GM10266 (cell line): Measurements from ENCODE around the gene RORC.

Source experiments
- DNase-seq: peaks from one replicate; pipeline ENCODE4 v3.0.0; 2012; ENCODE audit errors: extremely low spot score
- TF ChIP-seq, protein P1 (sequence below): IDR thresholded peaks from 2 replicates; pipeline ENCODE4 v1.5.1; 2012; ENCODE audit warnings: mild to moderate bottlenecking, low read depth; ENCODE audit not compliant: control insufficient read depth, insufficient read depth; ENCODE audit errors: missing control alignments

The RORC gene

DNA sequence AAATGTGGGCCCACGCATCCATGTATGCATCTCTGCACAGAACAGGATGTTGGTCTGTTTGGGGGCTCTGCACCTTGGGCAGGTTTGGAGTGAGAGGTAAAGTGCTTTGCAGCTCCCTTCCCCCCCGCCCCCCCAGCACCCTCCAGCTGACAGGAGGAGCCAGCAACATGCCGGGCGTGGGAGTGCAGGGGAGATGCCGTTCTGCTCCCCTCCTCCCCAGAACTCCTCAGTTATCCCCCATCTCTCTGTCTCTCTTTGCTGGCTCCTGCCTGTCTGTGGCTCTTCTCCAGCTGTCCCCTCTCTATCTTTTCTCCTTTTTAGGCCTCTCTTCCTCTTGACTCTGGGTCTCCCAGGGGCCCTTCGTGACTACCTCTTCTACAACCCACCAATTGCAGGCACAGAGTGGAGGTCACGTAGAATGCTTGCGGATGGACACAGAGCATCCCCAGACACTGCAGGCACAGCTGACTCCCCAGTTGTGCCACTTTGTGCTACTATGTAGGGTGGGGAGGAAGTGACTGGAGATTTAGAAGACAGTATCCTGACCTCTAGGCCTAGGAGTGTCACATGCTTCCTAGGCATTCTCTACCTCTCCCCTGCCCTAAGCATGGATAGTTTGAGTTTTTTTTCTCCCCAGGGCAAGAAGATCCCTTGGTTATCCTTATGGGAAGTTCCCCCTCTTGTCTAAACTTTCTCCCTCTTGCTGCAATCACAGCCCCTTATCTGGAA lies 1.7 kb upstream of the RORC start:
- no peak for DNase-seq
- TF ChIP-seq, protein P1, sequence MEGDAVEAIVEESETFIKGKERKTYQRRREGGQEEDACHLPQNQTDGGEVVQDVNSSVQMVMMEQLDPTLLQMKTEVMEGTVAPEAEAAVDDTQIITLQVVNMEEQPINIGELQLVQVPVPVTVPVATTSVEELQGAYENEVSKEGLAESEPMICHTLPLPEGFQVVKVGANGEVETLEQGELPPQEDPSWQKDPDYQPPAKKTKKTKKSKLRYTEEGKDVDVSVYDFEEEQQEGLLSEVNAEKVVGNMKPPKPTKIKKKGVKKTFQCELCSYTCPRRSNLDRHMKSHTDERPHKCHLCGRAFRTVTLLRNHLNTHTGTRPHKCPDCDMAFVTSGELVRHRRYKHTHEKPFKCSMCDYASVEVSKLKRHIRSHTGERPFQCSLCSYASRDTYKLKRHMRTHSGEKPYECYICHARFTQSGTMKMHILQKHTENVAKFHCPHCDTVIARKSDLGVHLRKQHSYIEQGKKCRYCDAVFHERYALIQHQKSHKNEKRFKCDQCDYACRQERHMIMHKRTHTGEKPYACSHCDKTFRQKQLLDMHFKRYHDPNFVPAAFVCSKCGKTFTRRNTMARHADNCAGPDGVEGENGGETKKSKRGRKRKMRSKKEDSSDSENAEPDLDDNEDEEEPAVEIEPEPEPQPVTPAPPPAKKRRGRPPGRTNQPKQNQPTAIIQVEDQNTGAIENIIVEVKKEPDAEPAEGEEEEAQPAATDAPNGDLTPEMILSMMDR = no peak

DNA sequence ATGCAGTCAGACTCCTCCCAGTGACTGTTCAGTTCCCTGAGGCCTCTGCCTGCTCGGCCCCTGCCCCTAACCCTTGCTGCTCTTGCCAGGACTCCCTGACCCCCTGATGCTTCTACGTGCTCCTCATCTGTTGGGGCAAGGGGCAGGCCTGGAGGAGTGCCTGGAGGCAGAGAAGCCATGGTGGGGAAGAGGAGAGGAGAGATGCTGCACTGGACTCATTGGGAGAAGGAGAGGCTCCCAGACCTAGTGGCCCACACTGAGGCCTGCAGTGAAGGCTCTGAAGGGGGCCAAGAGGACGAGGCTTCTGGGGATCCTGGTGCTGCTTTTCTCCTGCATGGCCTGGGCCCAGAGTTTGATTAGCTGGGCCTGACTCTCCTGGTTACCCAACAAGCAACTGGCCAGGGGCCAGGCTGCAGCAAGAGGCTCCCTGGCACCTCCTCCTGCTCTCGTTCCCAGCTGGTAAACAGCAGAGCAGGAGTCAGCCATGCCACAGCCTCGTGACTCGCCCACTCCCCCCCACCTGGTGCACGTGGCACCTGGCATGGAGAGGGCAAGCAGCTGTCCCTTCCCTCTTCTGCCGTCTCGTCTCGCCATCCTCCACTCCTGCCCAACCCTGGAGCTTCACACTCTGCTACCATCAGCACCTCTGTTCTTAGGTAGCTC lies 847 bp upstream of the RORC start:
- TF ChIP-seq, protein P1 = no peak

DNA sequence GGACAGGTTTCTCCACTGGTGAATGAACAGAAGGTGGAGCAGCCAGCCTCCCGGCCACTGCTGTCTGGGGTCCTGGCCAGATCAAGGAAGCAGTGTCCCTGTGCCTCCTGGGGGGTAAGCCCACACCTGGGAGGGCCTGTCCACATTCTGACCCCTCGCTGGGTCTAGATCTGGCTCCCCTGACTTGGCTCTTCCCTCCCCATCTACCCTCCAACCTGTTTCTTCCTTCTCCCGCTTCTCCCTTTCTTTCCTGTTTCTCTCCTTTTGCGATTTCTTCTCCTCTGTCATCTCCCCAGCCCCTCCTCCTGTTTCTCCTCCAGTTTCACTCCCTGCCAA lies 378 bp downstream of the RORC start:
- DNase-seq = no peak
- TF ChIP-seq, protein P1 = no peak

More for the DNA sequence above, 847 bp upstream of the RORC start:
- DNase-seq = no peak

DNA sequence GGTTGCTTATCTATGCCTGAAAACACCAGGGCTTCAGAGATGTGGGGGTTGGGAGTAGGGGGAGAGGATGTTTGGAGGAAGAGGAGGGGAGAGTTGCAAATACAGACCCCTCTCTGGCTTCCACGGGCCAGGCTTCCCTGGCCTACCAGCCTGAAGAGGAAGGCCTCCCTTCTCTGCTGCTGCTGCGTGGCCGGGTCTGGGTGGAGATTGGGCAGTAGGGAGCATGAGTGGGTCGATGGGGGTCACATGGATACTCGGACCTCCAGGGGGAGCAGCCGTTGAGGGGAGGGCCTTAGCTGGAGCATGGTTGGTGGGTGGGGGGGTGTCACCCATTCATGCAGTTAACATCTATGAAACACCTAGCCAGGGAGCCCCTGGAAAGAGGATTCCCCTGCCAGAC lies 1.5 kb downstream of the RORC start:
- TF ChIP-seq, protein P1 = no peak
- no peak for DNase-seq

DNA sequence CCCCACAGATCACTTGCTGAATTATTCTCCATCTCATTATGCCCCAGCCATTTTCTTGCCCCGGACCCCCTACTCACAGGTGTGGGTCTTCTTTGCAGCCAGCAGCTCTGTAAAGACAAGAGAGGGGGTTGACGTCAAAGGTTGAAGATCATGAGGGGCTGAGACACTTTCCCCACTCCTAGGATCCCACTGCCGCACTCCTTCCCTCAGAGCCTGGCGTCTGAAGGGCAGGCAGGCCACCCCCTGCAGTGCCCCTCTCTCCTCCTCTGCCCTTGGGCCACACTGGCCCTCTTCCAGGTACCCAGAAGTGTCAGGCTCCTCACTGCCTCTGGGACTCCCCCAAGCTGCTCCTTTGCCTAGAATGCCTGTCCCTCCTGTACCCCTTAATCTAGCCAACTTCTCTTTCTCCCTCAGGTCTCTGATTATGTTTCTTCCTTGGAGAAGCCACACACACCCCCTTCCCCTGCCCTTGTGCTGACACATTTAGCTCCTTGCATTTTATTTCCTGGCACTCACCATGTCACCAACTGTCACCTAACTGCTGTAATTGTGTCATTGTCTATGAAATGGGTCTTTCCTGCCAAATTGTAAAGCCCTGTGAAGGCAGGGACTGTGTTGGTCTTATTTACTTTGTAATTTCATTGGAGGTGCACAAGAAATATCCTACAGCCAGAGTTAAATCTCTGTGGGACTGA lies 2.1 kb downstream of the RORC start:
- no peak for DNase-seq
- TF ChIP-seq, protein P1 = no peak

DNA sequence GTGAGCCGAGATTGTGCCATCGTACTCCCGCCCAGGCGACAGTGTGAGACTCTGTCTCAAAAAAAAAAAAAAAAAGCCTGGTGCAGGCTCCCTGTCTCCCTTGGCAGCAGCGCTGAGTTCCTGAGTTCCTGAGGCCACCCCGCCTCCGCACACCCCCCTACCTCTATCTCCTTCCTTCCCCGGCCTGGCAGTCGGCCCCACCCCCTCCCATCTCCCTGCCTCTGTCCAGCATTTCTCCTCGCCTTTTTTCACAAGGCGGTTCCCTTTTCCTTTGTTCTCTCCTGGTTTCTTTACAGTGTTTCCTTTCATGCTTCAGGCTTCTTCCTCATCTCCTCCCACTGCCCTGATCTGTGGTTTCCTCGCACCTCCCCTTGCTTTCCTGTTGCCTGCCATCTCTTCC lies 2.7 kb downstream of the RORC start:
- TF ChIP-seq, protein P1 = no peak
- DNase-seq = no peak

DNA sequence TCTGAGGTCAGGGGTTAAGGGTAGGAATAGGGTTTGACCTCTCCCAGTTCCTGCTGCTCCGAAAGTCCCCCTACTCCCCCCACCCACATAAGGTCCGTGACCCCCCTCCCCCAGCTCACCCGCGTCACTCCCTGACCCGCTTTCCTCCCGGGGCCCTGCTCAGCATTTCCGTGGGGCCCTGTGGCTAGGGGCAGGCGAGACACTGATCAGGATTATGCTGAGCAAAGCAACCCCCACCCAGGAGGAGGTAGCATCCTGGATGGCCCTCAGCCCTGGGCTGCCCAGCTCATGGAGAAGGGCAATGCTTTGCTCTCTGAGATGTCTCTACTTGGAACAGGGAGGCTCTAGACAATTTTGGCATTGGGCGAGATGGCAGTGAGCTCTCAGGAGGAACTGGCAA lies 3.7 kb downstream of the RORC start:
- DNase-seq = no peak
- TF ChIP-seq, protein P1 = no peak
